ENCODE results near the gene ZCCHC14. TPM values are rescaled to one million over a fixed set of nuclear protein-coding genes. Genes with fewer than 3 reads are reported as not detected.
"Not testable (repeated sequence)": the region's sequence is repeated elsewhere in the genome, so short reads cannot be mapped to it uniquely, and the experiment has no call there.

The ZCCHC14 gene
- total RNA-seq, 1 donor from 2014 or later, result 19.2 TPM

GRCh38 chr16:87477209-87477981 is 15.4 kb downstream of the ZCCHC14 start:
- not testable (repeated sequence) for DNase-seq

GRCh38 chr16:87474566-87474996 is 18.2 kb downstream of the ZCCHC14 start:
- no peak for DNase-seq

GRCh38 chr16:87474017-87474416 is 18.8 kb downstream of the ZCCHC14 start:
- no peak for DNase-seq

- DNase-seq, result no peak
Measured at GRCh38 chr16:87472935-87473334, 19.9 kb downstream of the ZCCHC14 start.

GRCh38 chr16:87472142-87472778 is 20.6 kb downstream of the ZCCHC14 start:
- DNase-seq, result no peak

- DNase-seq, result no peak
Measured at GRCh38 chr16:87471278-87472141, 21.3 kb downstream of the ZCCHC14 start.

GRCh38 chr16:87470332-87470731 is 22.5 kb downstream of the ZCCHC14 start:
- DNase-seq, result no peak

- DNase-seq, result no peak
Measured at GRCh38 chr16:87469169-87469568, 23.7 kb downstream of the ZCCHC14 start.

- no peak for DNase-seq
Measured at GRCh38 chr16:87468550-87468949, 24.3 kb downstream of the ZCCHC14 start.

GRCh38 chr16:87466975-87467501 is 25.8 kb downstream of the ZCCHC14 start:
- DNase-seq, result no peak

GRCh38 chr16:87465879-87466278 is 26.9 kb downstream of the ZCCHC14 start:
- DNase-seq, result no peak

- DNase-seq, result peak; percentile 63
Measured at GRCh38 chr16:87465306-87465705, 27.5 kb downstream of the ZCCHC14 start.

GRCh38 chr16:87464691-87465300 is 28.0 kb downstream of the ZCCHC14 start:
- peak; percentile 53 for DNase-seq

GRCh38 chr16:87463722-87464690 is 28.8 kb downstream of the ZCCHC14 start:
- DNase-seq, result no peak

- peak; percentile 66 for DNase-seq
Measured at GRCh38 chr16:87461466-87461991, 31.3 kb downstream of the ZCCHC14 start.

GRCh38 chr16:87460936-87461335 is 31.9 kb downstream of the ZCCHC14 start:
- no peak for DNase-seq

GRCh38 chr16:87459833-87460232 is 33.0 kb downstream of the ZCCHC14 start:
- no peak for DNase-seq

GRCh38 chr16:87459027-87459426 is 33.8 kb downstream of the ZCCHC14 start:
- DNase-seq, result no peak

- DNase-seq, result no peak
Measured at GRCh38 chr16:87458424-87458915, 34.4 kb downstream of the ZCCHC14 start.

- DNase-seq, result no peak
Measured at GRCh38 chr16:87457709-87458423, 35.0 kb downstream of the ZCCHC14 start.
